NOMO-1 treated with DMSO at 0.1 percent for 48 hours (cell line): Measurements from ENCODE around the gene ARHGAP22.

Source experiments
- DNase-seq: peaks from one replicate; lab custom pipeline; 2025; ENCODE audit not compliant: unreplicated experiment; lab: John Stamatoyannopoulos, UW

The ARHGAP22 gene

GRCh38 chr10:48466611-48467240 lies 138.1 kb downstream of the ARHGAP22 start:
- no peak for DNase-seq

DNA sequence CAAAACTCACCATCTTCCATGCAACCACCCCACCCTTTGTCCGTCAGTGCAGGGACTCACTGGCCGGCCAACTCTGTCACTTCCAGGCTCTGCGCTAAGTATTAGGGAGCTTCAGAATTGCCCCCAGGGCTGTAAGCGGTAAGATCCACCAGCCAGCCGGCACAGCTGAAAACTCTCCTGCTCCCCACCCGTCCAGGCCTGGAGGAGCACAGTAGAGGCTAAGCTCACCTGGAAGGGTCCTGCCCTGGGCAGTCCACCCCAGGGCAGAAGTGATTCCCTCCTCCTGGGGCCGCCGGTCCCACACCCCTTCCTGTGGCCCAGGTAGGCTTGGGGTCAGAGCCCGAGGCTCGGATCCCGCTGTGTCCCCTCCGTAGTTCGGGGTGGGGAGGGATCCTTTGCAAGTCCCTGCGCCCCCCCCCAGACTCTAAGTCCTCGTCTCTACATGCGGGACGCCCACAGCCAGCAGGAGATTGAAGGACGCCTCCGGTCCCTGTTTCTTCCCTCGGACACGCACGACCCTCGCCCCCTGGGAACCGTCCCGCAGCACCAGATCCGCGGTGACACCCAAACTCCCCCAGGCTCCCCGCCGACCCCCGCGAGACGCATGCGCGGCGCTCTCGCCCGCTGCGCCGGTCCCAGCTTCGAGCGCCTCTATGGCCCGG lies 138.9 kb downstream of the ARHGAP22 start:
- DNase-seq, result no peak

- no peak for DNase-seq
Measured at GRCh38 chr10:48464871-48465736, 139.8 kb downstream of the ARHGAP22 start.

GRCh38 chr10:48464121-48464870 lies 140.6 kb downstream of the ARHGAP22 start:
- no peak for DNase-seq

DNA sequence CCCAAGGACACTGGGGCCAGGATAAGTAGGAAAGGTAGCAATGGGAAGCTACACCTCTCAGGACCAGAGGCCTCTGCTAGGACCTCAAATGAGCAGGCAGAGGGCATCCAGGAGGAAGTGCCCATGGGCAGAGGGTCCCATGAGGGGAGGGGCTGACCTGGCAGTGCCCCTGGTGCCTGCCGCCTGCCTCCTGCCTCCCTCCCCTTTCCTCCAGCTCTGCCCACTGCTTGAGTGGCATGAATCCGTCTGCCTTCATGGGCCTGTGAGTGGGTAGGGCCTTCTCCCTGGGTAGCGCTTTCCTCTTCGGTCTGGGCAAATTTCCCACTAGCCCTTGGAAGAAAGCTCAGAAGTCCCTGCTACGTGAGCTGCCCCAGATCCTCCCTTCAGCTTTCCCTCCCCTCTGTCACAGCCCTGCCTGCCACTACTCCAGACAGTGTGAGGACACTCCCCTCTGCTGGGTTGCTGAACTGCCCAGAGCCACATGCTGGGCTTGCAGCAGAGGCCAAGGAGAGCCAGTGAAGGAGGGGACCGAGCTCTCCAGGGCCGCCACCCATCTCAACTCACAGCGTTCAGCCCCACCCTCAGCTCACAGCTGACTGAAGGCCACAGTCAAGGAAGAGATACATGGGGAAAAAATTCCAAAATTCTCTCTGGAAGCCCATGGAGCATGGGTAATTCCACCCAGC lies 141.4 kb downstream of the ARHGAP22 start:
- no peak for DNase-seq

DNA sequence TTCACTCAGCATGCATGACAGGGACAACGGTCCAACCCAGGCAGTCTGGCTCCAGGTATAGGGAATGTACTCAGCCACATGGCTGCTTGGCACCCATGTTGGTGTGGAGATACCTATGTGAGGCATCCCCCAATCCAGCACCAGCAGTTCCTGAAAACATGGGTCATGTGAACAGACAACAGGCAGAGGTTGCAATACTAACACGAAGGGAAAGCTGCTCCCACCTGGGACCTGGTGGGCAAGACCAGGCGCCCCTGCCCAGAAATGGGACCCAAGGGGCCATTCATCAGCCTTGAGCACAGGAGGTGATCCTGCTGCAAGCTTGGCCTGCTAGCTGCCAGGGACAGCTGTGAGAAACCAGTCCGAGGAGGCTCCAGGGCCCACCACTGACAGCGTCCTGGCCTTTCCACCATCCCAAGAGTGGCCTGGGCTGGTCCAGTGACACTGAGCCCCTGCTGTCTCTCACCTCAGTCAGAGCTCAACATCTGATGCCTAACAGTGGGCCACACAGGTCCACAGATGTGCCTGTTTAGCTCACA lies 142.3 kb downstream of the ARHGAP22 start:
- no peak for DNase-seq

- no peak for DNase-seq
Measured at GRCh38 chr10:48461623-48462481, 143.0 kb downstream of the ARHGAP22 start.

- DNase-seq, result no peak
Measured at GRCh38 chr10:48460182-48460581, 144.7 kb downstream of the ARHGAP22 start.

DNA sequence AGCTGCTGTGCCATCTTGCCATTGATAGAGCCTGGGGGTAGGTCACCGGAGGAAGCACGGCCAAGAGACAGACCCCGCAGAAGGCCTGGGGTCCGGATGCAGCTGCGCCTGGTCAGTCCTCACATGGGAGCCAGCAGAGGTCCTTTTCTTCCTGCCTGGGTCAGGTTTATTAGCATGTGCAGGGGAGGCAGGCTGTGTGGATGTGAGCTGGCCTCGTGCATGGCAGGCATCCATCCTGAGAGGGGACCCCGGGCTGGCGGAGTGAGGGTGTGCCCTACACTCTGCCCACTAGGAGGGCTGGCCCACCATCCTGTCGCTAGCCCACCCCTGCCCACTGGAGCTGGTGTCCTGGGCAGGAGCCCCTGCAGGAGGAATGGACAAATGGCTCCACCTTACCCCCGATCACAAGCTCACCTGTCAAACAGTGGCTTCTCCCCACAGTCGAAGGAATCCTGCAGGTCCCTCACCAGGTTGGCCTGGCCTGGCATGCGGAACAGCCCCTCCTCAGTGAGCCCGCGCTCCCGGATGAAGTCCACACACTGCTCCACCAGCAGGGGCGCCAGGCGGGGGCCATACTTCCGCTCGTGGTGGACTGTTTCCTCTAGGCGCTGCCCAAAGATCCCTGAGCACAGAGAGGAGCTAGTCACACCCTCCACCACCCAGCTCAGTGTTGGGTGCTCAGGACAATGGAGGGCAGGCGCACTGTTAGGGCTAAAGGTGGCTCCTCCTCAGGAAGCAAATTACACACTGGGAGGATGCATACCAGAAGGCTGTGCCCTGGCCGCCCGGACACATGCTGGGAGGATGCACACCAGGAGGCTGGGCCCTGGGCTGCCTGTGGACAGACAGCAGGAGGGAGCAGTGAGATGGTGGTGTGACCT lies 145.4 kb downstream of the ARHGAP22 start:
- DNase-seq, result no peak

DNA sequence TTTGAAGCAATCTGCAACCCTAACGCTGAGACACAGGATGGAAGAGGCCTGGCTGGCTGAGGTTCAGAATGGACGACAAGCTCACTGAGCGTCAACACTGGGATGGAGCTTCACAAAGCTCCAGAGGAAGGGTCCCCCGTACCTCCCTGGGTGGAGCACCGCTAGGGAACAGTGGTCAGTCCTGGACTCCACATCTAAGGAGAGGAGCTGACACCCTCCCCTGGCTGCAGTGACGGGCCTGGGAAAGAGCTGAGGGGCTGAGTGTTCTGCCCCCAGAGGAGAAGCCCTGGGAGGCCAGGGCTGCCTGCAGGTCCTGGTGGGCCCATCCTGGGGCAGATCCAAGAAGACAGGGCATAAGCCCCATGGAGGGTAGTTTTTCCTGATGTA lies 146.2 kb downstream of the ARHGAP22 start:
- DNase-seq, result no peak

DNA sequence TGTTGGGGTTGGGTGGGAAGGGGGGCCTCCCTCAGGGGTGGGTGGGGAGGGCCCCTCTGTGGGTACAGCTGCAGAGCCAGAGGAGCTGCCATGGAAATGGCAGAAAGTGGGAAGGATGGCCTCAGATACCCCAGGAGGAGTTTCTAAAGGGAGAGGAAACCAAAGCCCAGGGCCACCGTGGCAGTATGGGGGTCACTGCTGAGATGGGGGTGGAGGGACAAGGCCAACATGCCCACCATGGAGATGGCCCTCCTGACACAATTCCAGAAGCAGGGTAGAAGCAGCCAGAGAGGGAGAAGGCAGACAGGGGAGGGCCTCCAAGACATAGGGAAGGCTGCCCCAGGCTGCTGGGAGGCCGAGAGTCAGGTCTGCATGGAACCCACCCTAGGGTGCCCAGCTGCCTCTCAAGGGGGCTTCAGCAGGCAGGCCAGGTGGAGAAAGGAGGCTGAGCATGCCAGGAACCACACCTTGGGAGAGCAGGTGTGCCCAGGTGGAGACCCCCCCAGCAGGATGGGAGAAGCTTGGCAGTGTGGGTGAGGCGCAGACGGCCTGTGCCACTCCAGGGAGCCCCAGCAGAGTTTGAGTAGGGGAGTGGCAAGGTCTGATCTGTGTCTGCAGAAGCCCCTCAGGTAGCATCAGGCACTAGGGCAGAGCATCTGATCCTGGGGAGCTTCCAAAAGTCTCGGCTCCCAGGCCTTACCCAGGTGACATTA lies 146.8 kb downstream of the ARHGAP22 start:
- DNase-seq, result no peak

DNA sequence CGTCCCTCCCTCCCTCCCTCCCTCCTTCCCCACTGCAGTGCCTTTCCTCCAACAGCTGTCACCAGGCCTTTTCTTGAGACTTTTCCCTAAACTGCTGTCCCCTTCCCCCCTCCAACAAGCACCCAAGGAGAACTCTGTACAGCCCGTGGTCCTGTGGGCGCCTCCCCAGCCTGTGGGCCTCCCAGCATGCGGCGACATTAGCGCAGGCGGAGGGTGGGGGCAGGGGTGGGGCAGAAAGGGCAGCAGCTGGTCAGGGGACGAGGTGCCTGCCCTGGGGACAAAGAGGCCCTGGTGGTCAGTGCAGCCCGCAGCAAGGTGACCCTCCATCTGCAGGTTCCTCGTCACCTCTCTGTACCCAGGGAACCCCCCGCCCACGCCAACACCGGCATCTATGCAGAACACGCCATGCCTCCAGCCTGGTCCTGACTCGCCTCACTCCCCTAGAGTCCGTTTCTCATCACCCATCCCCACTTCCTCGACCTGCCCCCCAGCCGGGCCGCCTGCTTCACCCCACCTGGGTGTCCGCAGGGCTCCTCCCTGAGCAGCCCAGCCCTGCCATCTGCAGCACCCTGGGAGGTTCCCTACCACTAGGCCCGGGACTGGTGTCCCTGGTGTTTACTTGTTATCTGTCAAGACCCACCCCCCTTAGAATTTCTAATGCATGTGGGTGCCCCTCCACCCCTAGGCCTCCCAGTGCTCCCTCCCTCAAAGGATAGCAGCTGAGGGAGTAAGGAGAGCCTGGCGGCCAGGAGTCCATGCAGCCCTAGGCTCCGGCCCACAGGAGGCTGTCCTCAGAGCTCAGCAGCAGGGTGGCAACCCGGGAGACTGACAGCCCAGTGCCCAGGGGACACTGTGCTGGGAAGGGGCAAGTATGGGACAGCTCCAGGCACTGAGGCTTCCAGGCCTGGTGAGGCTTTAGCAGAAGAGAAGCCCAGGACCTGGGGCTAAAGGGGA lies 147.8 kb downstream of the ARHGAP22 start:
- DNase-seq, result no peak

DNA sequence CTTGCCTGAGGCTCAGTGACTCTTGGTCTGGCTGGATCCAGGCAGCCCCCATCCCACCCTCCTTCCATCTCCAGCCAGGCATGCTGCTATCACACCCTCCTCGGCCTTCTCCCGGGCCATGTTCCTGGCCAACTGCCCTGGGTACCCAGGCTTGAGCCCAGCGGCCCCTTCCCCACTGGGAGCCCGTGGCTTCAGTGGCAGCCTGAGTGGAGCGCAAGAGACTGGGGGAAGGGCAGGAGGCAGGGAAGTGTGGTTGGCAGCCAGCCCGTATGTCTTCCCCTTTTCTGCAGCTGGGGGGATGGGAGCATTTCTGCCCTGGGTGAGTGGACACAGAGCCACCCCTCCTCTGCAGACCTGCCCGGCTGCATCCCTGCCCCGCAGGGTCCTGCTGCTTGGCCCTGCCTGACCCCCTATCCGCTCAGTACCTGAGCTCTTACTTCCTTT lies 148.5 kb downstream of the ARHGAP22 start:
- DNase-seq, result peak; percentile 87

GRCh38 chr10:48455392-48456151 lies 149.3 kb downstream of the ARHGAP22 start:
- DNase-seq, result no peak

- no peak for DNase-seq
Measured at GRCh38 chr10:48455055-48455391, 149.8 kb downstream of the ARHGAP22 start.
